ENCODE data around the gene INPP4B.

The INPP4B gene

DNA sequence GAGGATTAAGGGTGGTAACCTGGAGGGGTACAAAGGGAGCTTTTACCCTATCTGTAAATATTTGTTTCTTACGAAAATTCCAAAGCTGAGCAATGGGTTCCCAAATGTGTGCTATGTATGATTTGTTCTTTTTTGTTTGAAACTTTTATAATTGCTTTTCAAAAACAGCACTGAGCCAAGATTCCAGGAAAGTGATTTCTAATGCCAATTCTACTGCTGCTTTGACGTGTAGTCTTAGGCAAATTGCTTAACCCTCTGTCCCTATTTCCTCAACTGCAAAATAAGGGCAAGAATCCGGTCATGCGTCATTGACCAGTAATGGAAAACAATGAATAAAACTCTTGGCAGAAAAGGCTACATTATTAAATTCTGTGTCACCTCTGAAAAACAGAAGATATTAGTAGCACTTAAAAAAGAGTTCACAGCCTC, 755.0 kb downstream of the INPP4B start:
- no peak overlapping the region for H3K4me3 ChIP-seq (ENCODE audit: low read depth, low read length)
- no peak for DNase-seq (ENCODE audit: low read depth)

DNA sequence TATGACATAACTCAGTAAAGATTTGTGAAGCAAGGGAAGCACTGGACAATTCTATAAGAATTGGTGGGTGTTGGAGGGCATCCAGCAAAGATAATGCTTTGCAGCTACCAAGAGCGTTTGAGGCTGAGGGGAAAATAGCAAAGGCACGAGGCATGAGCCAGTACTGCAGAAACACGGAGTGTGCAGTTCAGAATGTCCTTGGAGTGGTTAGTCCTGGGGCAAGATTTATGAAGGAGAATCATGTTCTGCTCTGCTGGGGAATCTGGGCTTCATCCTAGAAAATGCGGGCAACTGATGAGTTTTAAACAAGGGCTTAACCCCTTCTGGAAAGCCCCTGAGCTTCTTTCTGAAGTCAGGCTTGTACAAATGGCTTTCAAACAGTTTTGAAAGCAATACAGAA, 757.2 kb downstream of the INPP4B start:
- no peak overlapping the region for H3K4me3 ChIP-seq (ENCODE audit: low read depth, low read length)
- TF ChIP-seq MYC (IDR thresholded peaks at IDR 0.05; ENCODE audit: low read depth, low read length) (no peak), POLR2A (IDR thresholded peaks at IDR 0.05; ENCODE audit: extremely low read depth, insufficient read length) (no peak)
- TF ChIP-seq, protein P1, sequence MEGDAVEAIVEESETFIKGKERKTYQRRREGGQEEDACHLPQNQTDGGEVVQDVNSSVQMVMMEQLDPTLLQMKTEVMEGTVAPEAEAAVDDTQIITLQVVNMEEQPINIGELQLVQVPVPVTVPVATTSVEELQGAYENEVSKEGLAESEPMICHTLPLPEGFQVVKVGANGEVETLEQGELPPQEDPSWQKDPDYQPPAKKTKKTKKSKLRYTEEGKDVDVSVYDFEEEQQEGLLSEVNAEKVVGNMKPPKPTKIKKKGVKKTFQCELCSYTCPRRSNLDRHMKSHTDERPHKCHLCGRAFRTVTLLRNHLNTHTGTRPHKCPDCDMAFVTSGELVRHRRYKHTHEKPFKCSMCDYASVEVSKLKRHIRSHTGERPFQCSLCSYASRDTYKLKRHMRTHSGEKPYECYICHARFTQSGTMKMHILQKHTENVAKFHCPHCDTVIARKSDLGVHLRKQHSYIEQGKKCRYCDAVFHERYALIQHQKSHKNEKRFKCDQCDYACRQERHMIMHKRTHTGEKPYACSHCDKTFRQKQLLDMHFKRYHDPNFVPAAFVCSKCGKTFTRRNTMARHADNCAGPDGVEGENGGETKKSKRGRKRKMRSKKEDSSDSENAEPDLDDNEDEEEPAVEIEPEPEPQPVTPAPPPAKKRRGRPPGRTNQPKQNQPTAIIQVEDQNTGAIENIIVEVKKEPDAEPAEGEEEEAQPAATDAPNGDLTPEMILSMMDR (IDR thresholded peaks at IDR 0.05; ENCODE audit: low read depth, low read length): no peak
- TF ChIP-seq, protein P2, sequence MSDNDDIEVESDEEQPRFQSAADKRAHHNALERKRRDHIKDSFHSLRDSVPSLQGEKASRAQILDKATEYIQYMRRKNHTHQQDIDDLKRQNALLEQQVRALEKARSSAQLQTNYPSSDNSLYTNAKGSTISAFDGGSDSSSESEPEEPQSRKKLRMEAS (IDR thresholded peaks at IDR 0.05; ENCODE audit: low read depth, low read length): no peak
- DNase-seq (ENCODE audit: low read depth): no peak

More for the DNA sequence above, 755.0 kb downstream of the INPP4B start:
- TF ChIP-seq, protein P2 (IDR thresholded peaks at IDR 0.05; ENCODE audit: low read depth, low read length): no peak
- no peak for TF ChIP-seq POLR2A (IDR thresholded peaks at IDR 0.05; ENCODE audit: extremely low read depth, insufficient read length)
- TF ChIP-seq, protein P1 (IDR thresholded peaks at IDR 0.05; ENCODE audit: low read depth, low read length): no peak
- TF ChIP-seq MYC (IDR thresholded peaks at IDR 0.05; ENCODE audit: low read depth, low read length): no peak

DNA sequence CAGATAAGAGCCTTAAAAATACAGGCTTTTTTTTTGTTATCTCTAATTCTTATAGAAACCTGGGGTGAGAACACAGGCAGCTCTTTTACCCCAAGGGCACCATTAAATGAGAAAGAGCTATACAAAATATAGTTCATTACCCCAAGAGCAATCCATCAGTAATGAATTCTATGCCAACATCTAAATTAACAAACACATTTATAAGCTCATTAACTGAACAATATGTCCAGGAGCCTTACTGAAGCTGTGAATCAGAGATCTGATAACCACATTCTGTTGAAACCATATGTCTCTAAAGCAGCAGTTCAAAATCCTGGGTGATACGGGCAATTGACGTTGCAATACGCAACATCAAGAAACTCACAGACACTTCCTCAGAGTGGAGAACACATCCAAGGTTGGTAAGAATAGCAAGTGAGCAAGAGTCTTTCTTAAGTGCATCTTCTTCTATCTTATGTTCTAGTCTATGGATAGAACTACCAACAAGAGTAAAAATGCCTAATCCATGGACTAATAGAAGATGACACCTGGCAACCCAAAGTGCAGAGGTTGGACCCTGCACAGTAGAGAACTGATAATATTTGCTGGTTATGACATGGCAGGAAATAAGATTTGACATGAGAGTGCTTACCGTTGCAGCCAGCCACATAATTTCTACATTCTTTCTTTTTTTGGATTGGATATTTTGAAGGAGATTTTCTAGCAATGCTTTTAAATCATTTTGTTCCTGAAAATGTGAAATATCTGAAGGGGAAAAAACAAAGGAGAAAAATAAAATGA, 760.4 kb downstream of the INPP4B start:
- no peak for DNase-seq (ENCODE audit: low read depth)
- TF ChIP-seq, protein P2 (IDR thresholded peaks at IDR 0.05; ENCODE audit: low read depth, low read length): no peak
- TF ChIP-seq MYC (IDR thresholded peaks at IDR 0.05; ENCODE audit: low read depth, low read length) (no peak), POLR2A (IDR thresholded peaks at IDR 0.05; ENCODE audit: extremely low read depth, insufficient read length) (no peak)
- TF ChIP-seq, protein P1 (IDR thresholded peaks at IDR 0.05; ENCODE audit: low read depth, low read length): no peak
- H3K4me3 ChIP-seq (ENCODE audit: low read depth, low read length): no peak overlapping the region

DNA sequence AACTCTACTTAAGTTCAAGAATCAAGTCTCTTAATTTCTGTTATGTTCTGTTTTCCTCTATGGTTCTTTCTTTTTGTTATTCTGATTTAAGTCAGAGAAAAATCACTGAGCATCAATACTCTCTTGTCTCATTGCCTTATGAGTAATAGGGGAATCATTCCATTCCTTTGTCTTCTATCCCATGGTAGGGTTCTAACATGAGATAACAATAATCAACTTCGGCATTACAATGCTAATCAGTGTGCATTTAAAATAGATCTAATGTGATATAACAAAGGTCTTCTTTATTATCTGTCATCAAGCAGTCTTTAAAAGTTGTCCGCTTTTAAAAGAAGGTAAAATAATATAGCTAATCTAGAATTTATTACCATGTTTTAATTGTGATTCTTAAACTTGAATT, 762.8 kb downstream of the INPP4B start:
- H3K4me3 ChIP-seq (ENCODE audit: low read depth, low read length): no peak overlapping the region
- TF ChIP-seq, protein P1 (IDR thresholded peaks at IDR 0.05; ENCODE audit: low read depth, low read length): no peak
- DNase-seq (ENCODE audit: low read depth): no peak

DNA sequence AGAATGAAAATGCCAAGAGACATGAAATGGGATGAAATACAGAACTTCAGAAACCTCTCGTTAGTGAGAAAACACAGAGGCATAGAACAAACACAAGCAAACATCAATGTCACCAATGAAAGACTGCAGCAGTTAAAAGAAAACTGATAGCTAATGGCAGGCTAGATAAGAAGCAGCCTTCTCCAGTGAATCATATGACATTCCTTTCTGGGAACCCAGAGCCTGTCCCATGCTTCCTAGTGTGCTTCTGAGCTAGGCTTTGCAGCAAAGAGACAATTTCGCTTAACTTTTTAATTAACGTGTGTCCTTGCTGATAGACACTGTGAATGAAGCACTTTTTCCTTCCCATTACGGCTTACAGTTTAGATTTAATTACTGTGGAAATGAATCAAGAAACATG, 765.1 kb downstream of the INPP4B start:
- DNase-seq (ENCODE audit: low read depth): no peak
- TF ChIP-seq, protein P2 (IDR thresholded peaks at IDR 0.05; ENCODE audit: low read depth, low read length): no peak
- TF ChIP-seq, protein P1 (IDR thresholded peaks at IDR 0.05; ENCODE audit: low read depth, low read length): no peak
- TF ChIP-seq POLR2A (IDR thresholded peaks at IDR 0.05; ENCODE audit: extremely low read depth, insufficient read length) (no peak), MYC (IDR thresholded peaks at IDR 0.05; ENCODE audit: low read depth, low read length) (no peak)
- H3K4me3 ChIP-seq (ENCODE audit: low read depth, low read length): no peak overlapping the region

All from NB4 (cell line).